ENCODE measurements around the gene CEACAM16.

The CEACAM16 gene

DNA sequence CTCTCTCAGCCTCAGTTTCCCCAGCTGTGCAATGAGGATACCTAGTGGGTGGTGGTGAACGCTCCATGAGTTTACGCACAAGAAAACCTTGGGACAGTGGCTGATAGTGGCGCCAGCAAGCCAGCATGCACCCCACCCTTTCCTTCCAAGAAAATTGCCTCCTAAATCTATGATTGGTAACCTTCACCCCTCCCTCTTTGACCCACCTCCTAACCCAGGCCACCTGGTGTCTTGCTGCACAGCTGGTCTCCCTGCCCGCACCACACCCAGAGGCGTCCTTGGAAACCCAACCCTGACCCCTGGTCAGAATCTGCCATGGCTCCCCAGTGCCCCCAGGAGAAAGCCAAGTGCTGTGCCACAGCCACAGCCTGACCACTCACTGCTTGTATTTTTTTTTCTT is 26.7 kb downstream of the CEACAM16 start:
- DNase-seq: no peak

DNA sequence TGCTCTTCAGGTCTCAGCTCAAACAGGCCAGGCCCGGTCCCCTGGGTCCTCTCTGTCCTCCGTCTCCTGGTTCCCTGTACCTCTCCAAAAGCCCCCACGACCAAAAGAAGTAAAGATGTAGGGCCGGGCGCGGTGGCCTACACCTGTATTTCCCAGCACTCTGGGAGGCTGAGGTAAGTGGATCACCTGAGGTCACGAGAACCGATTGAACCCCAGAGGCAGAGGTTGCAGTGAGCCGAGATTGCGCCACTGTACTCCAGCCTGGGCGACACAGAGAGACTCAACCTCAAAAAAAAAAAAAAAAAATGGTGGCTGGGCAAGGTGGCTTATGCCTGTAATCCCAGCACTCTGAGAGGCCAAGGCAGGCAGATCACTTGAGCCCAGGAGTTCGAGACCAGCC is 27.5 kb downstream of the CEACAM16 start:
- DNase-seq: no peak

DNA sequence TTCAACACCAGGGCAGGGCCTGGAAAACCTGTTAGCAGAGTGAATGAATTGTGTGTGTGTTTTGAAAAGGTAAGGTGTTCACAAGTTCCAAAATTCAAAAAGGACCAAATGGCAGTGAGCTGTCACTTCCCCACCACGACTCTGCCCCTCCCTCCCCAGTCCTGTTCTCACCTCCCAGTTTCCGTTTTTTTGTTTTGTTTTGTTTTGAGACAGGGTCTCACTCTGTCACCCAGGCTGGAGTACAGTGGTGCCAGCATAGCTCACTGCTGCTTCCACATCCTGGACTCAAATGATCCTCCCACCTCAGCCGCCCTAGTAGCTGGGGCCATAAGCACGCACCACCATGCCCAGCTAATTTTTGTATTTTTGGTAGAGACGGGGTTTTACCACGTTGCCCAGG is 29.2 kb downstream of the CEACAM16 start:
- no peak for DNase-seq

DNA sequence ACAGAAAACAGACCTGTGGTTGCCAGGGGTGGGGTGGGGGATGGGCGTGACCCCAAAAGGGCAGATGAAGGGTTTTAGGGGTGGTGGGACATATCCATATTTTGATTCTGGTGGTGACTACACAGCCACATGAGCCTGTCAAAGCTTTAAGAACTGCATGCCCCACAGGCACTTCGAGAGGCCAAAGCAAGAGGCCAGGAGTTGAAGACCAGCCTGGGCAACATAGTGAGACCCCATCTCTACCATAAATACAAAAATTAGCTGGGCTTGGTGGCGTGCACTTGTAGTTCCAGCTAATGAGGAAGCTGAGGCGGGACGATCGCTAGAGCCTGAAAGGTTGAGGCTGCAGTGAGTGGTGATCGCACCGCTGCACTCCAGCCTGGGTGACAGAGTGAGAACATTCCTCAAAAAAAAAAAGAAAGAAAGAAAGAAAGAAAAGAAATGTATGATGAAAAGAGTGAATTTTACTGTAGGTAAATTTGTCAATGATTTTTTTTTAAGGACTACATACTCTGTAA is 30.6 kb downstream of the CEACAM16 start:
- DNase-seq: no peak

DNA sequence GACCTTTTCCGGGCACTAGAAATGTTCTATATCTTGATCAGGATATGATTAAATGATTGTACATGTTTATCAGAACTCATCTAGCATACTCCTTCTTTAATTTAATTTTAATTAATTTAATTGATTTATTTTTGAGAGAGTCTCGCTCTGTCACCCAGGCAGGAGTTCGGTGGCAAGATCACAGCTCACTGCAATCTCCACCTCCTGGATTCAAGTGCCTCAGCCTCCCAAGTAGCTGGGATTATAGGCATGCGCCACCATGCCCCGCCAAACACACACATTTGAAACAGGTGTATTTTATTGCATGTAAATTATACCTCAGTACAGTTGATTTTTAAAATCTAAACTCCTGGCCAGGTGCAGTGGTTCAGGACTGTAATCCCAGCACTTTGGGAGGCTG is 32.1 kb downstream of the CEACAM16 start:
- DNase-seq: no peak

DNA sequence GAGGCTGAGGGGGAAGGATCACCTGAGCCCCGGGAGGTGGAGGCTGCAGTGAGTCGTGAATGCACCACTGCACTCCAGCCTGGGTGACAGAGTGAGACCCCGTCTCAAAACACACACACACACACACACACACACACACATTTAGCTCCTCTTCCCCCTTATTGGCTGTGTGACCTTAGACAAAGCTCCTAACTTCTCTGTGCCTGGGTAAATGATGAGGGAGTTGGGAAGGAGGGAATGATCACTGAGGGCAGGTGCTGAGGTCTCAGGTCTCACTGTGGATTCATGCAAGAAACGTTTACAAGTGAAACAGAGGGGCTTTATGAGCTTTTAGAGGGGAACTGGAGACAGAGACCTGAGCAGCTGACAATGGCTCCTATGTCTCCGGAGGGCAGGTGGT is 32.7 kb downstream of the CEACAM16 start:
- no peak for DNase-seq

DNA sequence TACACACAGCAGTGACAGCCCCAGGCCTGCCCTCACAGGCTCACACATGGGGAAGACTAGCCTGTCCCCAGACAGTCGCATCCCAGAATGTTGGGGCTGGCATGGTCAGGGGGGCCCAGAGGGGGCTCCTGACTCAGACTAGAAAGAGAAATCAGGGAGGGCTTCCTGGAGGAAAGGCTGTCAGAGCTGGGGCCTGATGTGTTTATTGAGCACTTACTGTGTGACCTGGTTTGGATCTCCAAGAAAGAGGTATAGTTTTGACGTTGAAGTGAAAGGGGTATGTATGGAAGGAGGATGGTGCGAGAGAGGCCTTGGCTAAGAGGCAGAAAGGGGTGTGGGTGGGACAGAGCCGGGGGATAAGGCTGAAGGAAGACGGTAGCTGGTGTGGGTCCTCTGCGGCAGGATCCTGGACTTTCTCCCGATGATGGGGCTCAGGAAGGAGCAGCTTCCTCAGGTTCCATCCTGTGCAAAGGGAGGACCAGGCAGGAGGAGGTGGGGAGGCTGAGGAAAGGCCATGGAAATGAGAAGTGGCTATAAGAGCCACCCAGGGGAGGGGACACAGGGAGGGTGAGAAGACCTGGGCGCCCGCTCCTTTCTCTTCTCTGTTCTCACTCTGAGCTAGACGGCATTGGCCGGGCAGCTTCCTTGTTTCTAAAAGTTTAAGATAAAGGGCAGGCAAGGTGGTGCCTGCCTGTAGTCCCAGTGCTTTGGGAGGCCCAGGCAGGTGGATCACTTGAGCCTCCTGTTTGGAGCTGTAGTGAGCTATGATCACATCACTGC is 33.5 kb downstream of the CEACAM16 start:
- DNase-seq: no peak

DNA sequence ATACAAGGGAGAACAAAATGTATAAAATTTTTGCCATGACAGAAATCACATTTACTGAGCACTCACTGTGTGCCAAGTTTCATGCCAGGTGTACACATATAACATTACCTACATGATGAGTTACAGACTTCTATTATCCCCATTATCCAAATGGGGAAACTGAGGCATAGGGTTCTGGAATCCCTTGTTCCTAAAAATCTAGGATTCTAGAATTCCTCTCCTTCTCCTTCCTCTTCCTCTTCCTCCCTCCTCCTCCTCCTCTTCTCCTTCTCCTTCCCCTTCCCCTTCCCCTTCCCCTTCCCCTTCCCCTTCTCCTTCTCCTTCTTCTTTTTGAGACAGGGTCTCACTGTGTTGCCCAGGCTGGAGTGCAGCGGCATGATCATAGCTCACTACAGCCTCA is 35.4 kb downstream of the CEACAM16 start:
- DNase-seq: no peak

DNA sequence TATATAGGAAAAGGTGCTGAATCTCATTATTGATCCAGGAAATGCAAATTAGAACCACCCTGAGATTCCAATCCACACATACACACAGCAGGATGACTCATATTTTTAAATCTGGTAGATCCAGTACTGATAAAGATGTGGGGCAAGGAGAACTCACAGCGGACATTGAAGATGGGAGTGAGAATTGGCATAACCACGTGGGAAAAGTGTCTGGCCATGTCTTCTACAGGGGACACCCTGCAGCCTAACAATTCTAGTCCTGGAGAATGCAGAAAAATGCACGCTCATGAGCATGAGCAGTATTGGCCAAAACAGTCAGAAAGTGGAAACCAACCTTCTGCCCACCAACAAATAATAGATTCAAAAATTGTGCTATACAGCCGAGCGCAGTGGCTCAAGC is 36.1 kb downstream of the CEACAM16 start:
- no peak for DNase-seq

DNA sequence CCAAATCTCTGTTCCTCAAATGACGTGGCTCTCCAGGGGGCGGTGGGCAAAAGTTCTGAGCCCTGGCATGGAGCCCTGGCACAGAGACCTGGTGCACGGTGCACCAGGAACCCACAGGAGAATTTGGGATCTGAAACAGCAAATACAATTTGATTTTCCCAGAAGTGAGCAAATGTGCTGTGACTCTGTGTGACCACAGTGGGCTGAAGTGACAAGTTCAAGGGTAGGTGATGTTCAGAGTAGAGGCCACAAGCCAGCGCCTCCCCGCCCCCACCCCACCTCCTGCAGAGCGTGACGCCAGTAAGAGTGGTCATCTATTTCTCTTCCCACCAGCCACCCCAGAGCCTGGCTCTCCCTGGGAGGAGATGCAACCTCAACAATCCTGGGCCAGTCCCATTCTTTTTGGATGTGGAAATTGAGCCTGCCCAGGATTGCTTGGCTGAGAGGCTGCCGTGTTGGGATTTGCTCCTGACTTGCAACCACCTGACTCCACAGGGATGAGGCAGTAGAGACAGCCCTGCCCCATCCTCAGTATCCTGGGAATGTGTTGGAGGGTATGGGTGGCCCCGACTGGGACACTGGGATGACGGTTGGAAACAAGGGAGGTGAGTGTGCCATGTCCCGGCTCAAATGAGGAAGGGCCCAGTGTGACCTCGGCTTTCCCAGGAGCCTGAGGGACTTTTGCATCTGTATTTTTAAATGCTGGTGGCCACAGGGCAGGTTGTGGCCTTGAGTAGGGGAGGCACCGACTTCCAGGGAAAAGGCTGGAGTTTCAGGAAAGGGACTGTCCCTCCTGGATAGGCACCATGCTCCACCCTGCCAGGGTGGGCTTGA is 38.5 kb downstream of the CEACAM16 start:
- DNase-seq: peak; percentile 57

DNA sequence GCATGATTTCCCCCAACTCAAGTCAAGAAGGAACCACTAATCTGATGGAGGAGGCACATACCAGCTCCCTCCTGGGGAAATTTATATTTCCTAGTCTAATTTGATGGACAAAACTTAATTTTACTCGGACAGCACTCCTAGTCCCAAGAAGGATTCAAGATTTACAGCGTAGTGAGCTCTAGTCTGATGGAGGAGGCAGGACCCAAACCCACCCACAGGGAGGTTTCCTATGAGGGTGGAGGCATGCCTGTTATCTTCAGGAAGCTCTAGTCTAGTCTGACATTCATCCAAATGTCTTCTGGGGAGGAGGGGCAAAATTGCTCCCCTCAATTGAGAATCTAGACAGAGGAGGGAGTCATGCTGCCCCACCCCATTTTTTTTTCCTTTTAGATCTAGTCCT is 39.2 kb downstream of the CEACAM16 start:
- no peak for DNase-seq

DNA sequence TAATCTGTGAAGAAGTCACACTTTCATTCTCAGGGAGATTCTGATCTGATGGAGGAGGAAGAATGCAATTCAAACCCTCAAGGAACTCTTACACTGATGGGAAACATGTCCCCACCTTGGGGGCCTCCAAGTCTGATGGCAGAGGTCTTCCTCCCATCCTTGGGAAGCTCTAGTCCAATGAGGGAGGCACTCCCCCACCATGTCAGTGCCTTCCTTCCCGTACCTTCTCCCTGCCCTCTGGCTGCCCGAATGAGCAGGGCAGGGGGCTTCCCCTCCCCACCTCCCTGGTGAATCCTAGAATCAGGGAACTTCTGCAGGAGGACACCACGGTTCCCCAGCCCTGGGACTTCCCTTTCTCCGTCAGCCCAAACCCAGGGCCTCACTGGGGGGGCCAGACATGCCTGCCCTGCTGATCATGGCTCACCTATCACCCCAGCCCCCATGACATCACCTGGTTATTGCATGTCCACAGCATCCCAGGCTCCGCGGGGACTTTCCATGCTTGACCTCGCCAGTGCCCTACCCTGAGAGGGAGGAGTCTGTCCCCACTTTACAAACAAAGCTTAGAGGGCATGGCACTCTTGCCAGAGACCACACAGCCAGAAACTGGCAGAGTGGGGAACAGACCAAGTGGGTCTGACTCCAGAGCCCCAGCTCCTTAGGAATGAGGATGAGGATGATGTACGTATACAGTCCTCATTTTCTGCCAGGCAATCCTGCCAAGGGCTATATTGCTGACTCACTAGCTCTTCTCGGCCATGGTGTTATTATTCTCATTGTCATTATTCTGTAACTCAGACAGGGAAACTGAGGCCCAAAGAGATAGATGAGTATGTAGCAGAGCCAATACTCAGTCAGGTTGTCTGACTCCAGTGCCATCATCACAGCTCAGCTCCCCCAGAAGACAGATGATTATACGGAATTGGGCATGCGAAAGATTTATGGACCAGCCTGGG is 39.9 kb downstream of the CEACAM16 start:
- DNase-seq: no peak

DNA sequence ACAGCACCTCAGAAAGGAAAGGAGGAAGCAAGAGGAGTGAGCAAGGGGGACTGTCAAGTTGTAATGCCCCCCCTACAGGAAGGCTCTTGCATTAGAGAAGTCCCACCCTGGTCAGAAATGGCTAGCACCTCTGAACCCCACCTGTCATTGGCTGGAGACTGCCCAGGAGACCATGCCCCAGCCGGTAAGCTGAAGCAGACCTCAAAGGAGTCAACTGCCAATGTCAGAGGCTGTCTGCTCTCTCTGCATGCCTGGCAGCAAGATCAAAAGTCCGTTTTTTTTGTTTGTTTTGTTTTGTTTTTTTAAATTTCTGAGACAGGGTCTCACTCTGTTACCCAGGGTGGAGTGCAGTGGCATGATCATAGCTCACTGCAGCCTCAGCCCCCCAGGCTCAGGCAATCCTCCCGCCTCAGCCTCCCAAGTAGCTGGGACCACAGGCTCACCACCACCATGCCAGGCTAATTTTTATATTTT is 41.4 kb downstream of the CEACAM16 start:
- no peak for DNase-seq

DNA sequence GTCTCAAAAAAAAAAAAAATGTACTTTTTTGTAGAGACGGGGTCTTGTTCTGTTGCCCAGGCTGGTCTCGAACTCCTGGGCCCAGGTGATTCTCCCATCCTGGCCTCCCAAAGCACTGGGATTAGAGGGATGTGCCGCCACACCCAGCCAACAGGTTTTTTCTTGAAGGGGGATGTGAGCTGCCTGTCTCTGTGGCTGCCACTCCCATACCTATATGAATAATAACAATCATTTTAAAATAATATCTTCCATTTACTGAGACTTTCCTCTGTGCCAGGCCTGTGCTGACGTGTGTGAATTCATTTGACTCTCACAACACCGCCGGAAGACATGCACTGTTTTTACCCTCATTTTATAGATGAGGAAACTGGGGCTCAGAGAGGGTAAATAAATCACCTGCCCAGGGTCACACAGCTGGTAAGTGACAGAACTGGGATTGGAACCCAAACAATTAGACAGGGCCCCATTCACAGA is 42.3 kb downstream of the CEACAM16 start:
- DNase-seq: no peak

DNA sequence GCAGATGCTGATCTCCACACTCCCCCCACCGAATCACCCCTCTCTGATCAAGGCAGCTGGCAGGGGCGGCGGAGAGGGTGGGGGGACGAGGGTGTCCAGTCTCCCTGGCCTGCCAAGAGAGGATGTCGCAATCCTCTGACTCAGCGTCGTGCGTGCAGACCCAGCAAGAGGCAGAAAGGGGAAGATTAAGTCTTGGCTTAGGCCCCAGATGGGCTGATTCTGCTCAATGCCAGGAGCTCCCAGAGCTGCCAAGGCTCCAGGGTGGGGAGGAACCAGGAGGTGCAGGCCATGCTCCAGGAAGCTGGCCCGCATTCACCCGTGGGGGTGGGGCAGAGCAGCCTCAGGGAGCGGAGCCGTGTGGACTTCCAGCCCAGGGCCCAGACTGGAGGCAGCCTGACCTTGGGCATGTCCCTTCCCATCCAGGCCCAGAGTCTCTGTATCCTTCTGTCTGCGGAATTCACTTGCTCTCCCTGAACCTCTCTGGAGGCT is 42.9 kb downstream of the CEACAM16 start:
- peak; percentile 100 for DNase-seq

DNA sequence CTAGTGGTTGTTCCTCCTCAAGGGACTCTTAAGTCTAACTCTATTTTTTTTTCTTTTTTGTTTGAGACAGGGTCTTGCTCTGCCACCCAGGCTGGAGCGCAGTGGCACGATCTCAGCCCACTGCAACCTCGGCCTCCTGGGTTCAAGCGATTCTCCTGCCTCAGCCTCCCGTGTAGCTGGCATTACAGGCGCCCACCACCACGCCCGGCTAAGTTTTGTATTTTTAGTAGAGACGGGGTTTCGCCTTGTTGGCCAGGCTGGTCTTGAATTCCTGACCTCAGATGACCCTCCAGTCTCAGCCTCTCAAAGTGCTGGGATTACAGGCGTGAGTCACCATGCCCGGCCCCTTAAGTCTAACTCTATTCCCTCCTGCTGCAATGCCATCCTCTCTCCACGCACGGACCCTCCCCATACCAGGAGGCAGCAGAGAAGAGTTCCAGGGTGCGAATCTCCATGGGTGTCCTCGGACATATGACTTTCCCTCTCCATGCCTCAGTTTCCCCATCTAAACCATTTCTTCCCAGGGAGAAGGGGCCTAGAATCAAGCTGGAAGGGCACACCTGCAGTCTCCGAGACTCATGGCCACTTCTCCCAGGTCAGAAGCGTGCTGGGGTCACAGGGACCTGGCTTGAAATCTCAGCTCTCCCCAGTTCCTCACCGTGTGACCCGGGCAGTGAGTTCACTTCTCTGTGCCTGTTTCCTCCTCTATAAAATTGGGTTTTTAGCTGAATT is 43.5 kb downstream of the CEACAM16 start:
- peak; percentile 60 for DNase-seq

DNA sequence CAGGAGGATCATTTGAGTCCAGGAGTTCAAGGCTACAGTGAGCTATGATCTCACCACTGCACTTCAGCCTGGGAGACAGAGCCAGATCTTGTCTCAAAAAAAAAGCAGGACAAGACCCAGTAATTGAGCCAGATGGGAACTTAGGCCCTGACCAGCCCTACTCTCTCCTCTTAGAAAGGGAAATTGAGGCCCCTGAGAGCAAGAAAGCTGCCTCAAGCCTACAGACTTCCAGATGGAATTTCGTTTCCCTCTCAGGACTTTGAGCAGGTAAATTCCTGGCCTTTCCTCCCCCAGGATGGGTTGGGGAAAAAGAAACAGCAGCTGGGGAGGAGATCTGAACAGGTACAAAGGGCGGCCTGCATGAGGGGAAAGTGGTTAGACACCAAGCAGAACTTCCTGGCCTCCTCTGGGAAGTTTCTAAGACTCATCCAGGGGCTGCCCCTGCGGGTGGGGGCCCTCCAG is 46.0 kb downstream of the CEACAM16 start:
- no peak for DNase-seq

DNA sequence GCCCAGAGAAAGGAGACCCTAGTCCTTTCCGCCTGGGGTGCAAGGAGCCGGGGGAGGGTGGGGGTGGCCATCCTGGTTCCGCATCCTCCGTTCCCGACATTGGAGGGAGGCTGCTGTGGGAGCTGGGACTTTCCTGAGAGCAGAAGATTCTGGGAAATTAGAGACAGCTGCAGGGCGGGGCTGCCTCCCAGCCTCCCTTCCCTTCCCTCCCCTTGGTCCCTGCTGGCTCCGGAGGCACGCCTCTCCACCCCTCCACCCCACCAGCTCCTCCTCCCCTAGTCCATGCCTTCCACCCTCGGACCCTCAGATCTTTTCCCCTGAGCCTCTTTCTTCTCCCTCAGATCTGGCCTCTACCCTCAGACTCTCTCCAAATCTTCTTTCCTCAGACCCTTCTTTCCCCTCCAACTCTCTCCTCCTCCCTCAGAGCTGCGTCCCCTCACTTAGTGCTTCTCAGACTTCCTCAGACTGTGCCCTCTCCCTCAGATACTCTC is 46.4 kb downstream of the CEACAM16 start:
- DNase-seq: peak; percentile 84

DNA sequence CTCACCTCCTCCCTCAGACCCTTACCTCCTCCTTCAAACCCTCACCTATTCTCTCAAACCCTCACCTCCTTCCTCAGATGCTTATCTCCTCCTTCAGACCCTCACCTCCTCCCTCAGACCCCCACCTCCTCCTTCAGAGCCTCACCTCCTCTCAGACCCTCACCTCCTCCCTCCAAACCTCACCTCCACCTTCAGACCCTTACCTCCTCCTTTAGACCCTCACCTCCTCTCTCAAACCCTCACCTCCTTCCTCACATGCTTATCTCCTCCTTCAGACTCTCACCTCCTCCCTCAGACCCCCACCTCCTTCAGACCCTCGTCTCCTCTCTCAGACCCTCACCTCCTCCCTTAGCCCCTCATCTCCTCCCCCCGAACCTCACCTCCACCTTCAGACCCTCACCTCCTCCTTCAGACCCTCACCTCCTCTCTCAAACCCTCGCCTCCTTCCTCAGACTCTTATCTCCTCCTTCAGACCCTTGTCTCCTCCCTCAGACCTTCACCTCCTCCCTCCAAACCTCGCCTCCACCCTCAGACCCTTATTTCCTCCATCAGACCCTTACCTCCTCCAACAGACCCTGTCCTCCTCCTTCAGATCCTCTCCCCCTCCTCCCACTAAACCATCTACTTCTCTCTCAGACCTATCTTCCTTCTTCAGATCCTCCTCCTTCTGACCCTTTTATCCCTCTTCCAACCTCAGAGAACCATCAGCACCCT is 47.1 kb downstream of the CEACAM16 start:
- no peak for DNase-seq

DNA sequence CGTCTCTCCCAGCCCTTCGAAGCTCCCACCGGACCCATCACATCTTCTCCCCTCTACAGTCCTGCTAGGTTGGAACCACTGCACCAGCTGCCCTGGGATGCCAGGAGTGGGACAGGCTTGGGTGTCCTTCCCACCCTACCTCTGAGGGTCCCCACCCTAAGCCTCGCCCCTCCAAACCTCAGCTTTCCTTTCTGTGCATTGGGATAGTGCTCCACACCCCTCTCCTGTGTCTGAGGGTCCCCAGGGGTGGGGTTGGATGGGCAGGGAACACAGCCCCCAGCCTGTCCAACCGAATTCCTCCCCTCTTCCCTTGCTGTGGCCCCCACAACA is 47.6 kb downstream of the CEACAM16 start:
- DNase-seq: no peak

All from fibroblast of skin of back (primary cell).